SK-N-DZ (cell line): ENCODE data around the gene NUDT8.
A peak's percentile ranks its signal among the peaks of the same experiment; 100 is the strongest.
"Not testable (repeated sequence)": the region's sequence is repeated elsewhere in the genome, so short reads cannot be mapped to it uniquely, and the experiment has no call there.

Source experiments
- DNase-seq: peaks from one replicate; pipeline ENCODE4 v3.0.0-alpha.2; 2015; ENCODE audit warnings: low spot score

The NUDT8 gene

GRCh38 chr11:67642173-67643120 is 12.7 kb upstream of the NUDT8 start:
- no peak for DNase-seq

GRCh38 chr11:67641338-67642172 is 11.8 kb upstream of the NUDT8 start:
- no peak for DNase-seq

- DNase-seq: no peak
These were observed 11.1 kb upstream of the NUDT8 start for GRCh38 chr11:67640758-67641337.

- DNase-seq: peak; percentile 50
These were observed 10.5 kb upstream of the NUDT8 start for GRCh38 chr11:67640021-67640757.

GRCh38 chr11:67639438-67639859 is 9.7 kb upstream of the NUDT8 start, which contains the start of gene TBX10:
Gene TBX10, minus strand, starts transcription at chr11:67639763. Its CDS starts 291 bp downstream, at chr11:67639472.
- no peak for DNase-seq

- DNase-seq: no peak
These were observed 9.0 kb upstream of the NUDT8 start for GRCh38 chr11:67638535-67639437.

GRCh38 chr11:67637441-67637840 is 7.7 kb upstream of the NUDT8 start:
- not testable (repeated sequence) for DNase-seq

- DNase-seq: no peak
These were observed 7.2 kb upstream of the NUDT8 start for GRCh38 chr11:67636962-67637361.

- no peak for DNase-seq
These were observed 5.4 kb upstream of the NUDT8 start for GRCh38 chr11:67635231-67635521.

- DNase-seq: no peak
These were observed 4.9 kb upstream of the NUDT8 start for GRCh38 chr11:67634366-67635230.

GRCh38 chr11:67633758-67634365 is 4.1 kb upstream of the NUDT8 start:
- DNase-seq: no peak

GRCh38 chr11:67632982-67633755 is 3.4 kb upstream of the NUDT8 start:
- no peak for DNase-seq

- DNase-seq: no peak
These were observed 2.6 kb upstream of the NUDT8 start for GRCh38 chr11:67632175-67632981.

- DNase-seq: no peak
These were observed 2.1 kb upstream of the NUDT8 start for GRCh38 chr11:67631853-67632174.

GRCh38 chr11:67631411-67631810 is 1.7 kb upstream of the NUDT8 start:
- no peak for DNase-seq

- DNase-seq: no peak
These were observed 1.2 kb upstream of the NUDT8 start for GRCh38 chr11:67630943-67631331.

GRCh38 chr11:67630228-67630942 is 648 bp upstream of the NUDT8 start:
- peak; percentile 93 for DNase-seq
